Psoas muscle (tissue), 8 donors: ENCODE data around the gene MPHOSPH9. TPM values are rescaled to one million over a fixed set of nuclear protein-coding genes. Genes with fewer than 3 reads are reported as not detected.

Source experiments
- ATAC-seq, 4 donors: fragments of 200-7000 bp; cut with Tn5 transposase; one replicate each; pipeline ENCODE4 v1.9.1; 2020; ENCODE audit warnings: moderate library complexity in 3 of 4, mild to moderate bottlenecking in 2 of 4
- DNase-seq, 2 donors: peaks; one replicate each; pipeline ENCODE4 v3.0.0-alpha.2; 2020
- H3K27ac ChIP-seq: fragments of 200-600 bp; one replicate; pipeline ENCODE4 v1.8.0; 2022
- H3K27me3 ChIP-seq, 3 donors: fragments of 200-600 bp in 1 of 3; one replicate each; pipeline versions ENCODE4 v1.6.1 to v1.8.0; 2013 to 2022; ENCODE audit warnings: low read length in 2 of 3, mild to moderate bottlenecking in 2 of 3, moderate library complexity in 1 of 3; ENCODE audit not compliant: insufficient read depth in 3 of 3
- H3K36me3 ChIP-seq, 2 donors: fragments of 200-600 bp in 1 of 2; one replicate each; pipeline versions ENCODE4 v1.6.1 to v1.8.0; 2013 to 2022; ENCODE audit warnings: low read depth in 1 of 2, mild to moderate bottlenecking in 1 of 2, moderate library complexity in 1 of 2; ENCODE audit not compliant: insufficient read depth in 1 of 2
- H3K4me1 ChIP-seq: fragments of 200-600 bp; one replicate; pipeline ENCODE4 v1.8.0; 2022
- H3K4me3 ChIP-seq: fragments of 200-600 bp; one replicate; pipeline ENCODE4 v1.8.0; 2022; ENCODE audit warnings: mild to moderate bottlenecking
- H3K9me3 ChIP-seq: fragments of 200-600 bp; one replicate; pipeline ENCODE4 v1.8.0; 2022
- WGBS, 3 donors: extraction: QIAGEN DNeasy Blood & Tissue Kit; methylation state at CpG; one replicate each; pipeline versions ENCODE4 v1.1.6 to v1.1.7; 2013; 5-methylcytosine and 5-hydroxymethylcytosine counted together
- intact Hi-C, 2 donors: fragments of 100-400 bp; cut with DNase I; formaldehyde crosslinking; loops; one replicate each; pipeline versions ENCODE4 v1.11.0 to v1.14.2; 2022
- polyA plus RNA-seq, 3 donors: library from polyadenylated mRNA; stranded (reverse); fragments of 200-250 nt; gene quantifications; one replicate each; pipeline ENCODE4 v1.2.3, GENCODE V29; 2013
- total RNA-seq, 4 donors: library from RNA; stranded (reverse); fragmentation: NEBNext Ultra II Directional in 2 of 4; extraction: Animal tissue kit (Norgen Biotek cat#: 25700) in 2 of 4; gene quantifications; one replicate each; pipeline versions ENCODE4 v1.2.1 to v1.2.4, GENCODE V29; 2021 to 2023
- TF ChIP-seq, protein P1 (sequence below): fragments of 200-600 bp; IDR thresholded peaks from one replicate; pipeline ENCODE4 v1.8.0; 2022; ENCODE audit warnings: antibody characterized with exemption
- donor health status: healthy with polysubstance abuse.
- donor health status: DM: no; HTN: no; CAD: no; lungs with moderate emphysema.
- donor health status: Bipolar disorder and iron deficiency.
- donor health status: healthy.
- donor health status: DM: yes; HTN: yes; CAD: no.
- donor health status: DM: no; HTN: no; CAD: no.
- donor health status: DM: no; HTN: no; CAD: no.
- donor health status: DM: yes; HTN: yes; CAD: no.

Gene MPHOSPH9
- total and polyA plus RNA-seq, 7 donors = 3.2 to 14.4 (median 8.7) TPM

DNA sequence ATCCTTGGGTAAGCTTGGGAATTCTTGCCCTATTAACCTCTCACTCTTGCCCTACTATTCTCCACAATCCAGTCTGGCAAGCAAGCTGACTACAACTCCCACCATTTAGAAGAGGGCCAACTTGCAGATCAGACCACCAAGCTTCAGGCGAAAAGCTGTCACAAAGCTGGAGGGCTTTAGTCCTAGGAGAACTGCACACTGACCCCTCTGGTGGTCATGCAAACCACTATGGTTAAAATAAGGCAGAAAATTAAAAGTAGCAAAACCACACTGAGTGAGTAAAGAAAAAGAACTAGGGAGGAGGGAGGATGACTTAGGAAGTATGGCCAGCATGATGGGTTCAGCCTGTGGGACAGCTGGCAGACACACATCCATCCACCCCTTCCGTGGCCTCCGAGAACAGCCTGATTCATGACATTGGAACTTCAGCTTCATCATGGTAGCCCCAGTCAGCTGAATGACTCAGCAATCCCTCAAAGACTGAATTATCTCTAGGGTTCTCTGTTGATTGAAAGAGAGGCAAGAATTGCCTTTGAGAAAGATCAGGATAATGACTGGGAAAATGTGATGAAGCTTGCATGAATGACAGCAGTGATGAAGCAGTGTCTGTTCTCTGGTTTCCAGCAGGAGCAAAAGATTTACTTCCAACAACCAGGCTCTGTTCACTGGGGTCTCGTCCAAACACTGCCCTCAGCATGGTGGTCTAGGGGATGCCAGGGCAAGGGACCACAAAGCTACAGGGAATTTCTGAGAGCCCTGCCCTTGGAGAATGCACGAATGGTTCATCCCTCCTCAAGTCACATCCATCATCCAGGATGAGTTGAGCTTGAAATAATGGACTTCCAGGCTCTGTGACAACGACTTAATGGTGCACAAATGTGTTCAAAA, 106.4 kb downstream of the MPHOSPH9 start:
- no peaks in the 10 kb centered on the region for H3K9me3 ChIP-seq
- 60 to 65% (median 64%) methylated on average over 6 of the region's 6 CpGs for WGBS, 3 donors
- H3K4me1 ChIP-seq = peaks cover 17% of the 10 kb centered on the region
- no peaks in the 10 kb centered on the region for H3K27me3 ChIP-seq
- DNase-seq = peak; percentile 67
- ATAC-seq = peak; percentile 88 to 95 (median 93)
- H3K36me3 ChIP-seq = no peaks in the 10 kb centered on the region
- no peak overlapping the region for H3K4me3 ChIP-seq
- H3K27ac ChIP-seq = peak overlapping the region; percentile 25
- TF ChIP-seq, protein P1, sequence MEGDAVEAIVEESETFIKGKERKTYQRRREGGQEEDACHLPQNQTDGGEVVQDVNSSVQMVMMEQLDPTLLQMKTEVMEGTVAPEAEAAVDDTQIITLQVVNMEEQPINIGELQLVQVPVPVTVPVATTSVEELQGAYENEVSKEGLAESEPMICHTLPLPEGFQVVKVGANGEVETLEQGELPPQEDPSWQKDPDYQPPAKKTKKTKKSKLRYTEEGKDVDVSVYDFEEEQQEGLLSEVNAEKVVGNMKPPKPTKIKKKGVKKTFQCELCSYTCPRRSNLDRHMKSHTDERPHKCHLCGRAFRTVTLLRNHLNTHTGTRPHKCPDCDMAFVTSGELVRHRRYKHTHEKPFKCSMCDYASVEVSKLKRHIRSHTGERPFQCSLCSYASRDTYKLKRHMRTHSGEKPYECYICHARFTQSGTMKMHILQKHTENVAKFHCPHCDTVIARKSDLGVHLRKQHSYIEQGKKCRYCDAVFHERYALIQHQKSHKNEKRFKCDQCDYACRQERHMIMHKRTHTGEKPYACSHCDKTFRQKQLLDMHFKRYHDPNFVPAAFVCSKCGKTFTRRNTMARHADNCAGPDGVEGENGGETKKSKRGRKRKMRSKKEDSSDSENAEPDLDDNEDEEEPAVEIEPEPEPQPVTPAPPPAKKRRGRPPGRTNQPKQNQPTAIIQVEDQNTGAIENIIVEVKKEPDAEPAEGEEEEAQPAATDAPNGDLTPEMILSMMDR = no peak
- intact Hi-C loops = no loop called here

DNA sequence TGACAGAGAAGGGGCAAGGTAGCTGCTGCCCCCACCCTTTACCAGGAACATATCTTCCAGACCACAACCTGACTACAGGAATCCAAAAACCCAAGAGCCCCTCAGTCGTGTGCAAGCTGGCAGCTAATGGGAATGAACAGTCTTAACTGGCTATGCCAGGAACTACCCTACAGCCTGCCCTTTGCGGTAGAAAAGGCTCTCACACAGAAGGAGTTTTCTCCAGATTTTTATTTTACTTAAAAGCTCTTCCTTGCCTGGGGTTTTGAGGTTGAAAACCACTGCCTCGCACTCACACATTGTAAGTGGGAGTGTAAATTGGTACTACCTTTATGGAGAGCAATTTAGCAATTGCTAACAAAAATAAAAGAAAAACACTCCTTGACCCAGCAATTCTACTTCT, 110.3 kb downstream of the MPHOSPH9 start:
- Histone ChIP-seq H3K36me3 (no peaks in the 10 kb centered on the region), H3K27me3 (peaks cover 0 to 2% (median 0%) of the 10 kb centered on the region in 3 donors), H3K4me1 (peaks cover 13% of the 10 kb centered on the region), H3K27ac (no peak overlapping the region), H3K4me3 (no peak overlapping the region), H3K9me3 (no peaks in the 10 kb centered on the region)
- intact Hi-C loops = no loop called here
- TF ChIP-seq, protein P1 = no peak
- DNase-seq (no peak), ATAC-seq (no peak)
- 91 to 97% (median 95%) methylated on average over 3 of the region's 3 CpGs for WGBS, 3 donors

DNA sequence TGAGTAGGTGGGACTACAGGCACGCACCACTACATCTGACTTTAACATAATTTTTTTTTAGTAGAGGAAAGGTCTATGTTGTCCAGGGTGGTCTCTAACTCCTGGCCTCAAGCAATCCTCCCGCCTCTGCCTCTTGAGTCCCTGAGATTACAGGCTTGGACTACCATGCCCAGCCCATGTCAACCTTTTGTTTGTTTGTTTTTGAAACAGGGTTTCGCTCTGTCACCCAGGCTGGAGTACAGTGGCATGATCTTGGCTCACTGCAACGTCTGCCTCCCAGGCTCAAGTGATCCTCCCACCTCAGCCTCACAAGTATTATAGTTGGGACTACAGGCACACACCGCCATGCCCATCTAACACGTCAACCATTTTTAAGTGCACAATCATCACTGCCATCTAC, 111.3 kb downstream of the MPHOSPH9 start:
- Histone ChIP-seq H3K9me3 (no peaks in the 10 kb centered on the region), H3K4me1 (peaks cover 9% of the 10 kb centered on the region), H3K27ac (no peak overlapping the region), H3K27me3 (peaks cover 0 to 2% (median 0%) of the 10 kb centered on the region in 3 donors), H3K4me3 (no peak overlapping the region), H3K36me3 (no peaks in the 10 kb centered on the region)
- ATAC-seq (no peak), DNase-seq (no peak)
- TF ChIP-seq, protein P1 = no peak
- intact Hi-C loops = no loop called here
- 94 to 96% (median 94%) methylated on average over 6 of the region's 6 CpGs for WGBS, 3 donors

DNA sequence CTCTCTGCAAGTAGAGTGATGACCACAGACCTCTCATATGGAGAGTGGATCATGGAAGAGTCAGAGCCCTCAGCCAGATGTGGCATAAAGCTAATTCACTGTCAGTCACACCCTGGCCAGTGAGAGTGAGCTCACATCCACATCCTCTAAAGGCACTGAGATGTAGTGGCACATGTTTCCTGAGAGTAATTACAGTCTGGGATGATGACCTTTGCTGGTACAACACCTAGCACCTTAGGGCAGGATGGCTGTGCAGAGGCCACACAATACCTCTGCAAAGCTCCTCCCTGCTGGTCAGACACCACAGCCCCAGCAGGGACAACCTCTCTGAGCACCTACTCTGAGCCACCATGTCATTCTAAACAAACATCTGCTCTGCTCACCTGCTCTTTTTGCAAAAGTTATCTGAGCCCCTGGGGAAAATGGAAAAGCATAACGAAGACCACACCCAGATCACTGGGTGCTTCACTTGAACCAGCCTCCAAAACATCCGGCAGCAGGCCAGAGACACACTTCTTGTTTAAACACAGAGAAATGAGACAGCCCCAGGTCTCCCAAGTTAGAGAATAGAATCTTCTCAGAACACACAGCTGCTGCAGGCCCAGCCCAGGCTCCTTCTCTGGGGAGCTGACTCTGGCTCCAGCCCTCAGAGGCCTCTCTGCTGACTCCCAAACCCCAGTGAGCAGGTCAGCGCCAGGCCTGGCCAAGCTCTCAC, 112.3 kb downstream of the MPHOSPH9 start:
- TF ChIP-seq, protein P1 = no peak
- Histone ChIP-seq H3K36me3 (no peaks in the 10 kb centered on the region), H3K27me3 (peaks cover 0 to 2% (median 0%) of the 10 kb centered on the region in 3 donors), H3K27ac (no peak overlapping the region), H3K4me3 (no peak overlapping the region), H3K9me3 (no peaks in the 10 kb centered on the region), H3K4me1 (peaks cover 7% of the 10 kb centered on the region)
- intact Hi-C loops = no loop called here
- DNase-seq = no peak
- WGBS, 3 donors = 64 to 81% (median 70%) methylated on average over 3 of the region's 3 CpGs
- ATAC-seq = no peak
